ENCODE results near the gene PFKFB4. TPM values are rescaled to one million over a fixed set of nuclear protein-coding genes. Genes with fewer than 3 reads are reported as not detected.

The PFKFB4 gene
- total and polyA plus RNA-seq, 2 of the 8 experiments (the other 6 are each of a cell fraction or from before 2014, with no cell fraction given), result 10.7 to 20.1 TPM

GRCh38 chr3:48558493-48559134 lies 2.0 kb upstream of the PFKFB4 start:
- DNase-seq (ENCODE audit: low read depth in 1 of 2, low spot score in 2 of 2) (no peak), FAIRE-seq (no peak)
- Histone ChIP-seq H3K4me3 (ENCODE audit: extremely low read depth in 1 of 4, insufficient read depth in 2 of 4, low read depth in 3 of 4, low read length in 4 of 4) (no peak overlapping the region), H3K18ac (ENCODE audit: extremely low read depth, low read length) (no peak overlapping the region), H3K9ac (replicated peaks in 1 of 4; ENCODE audit: extremely low read depth in 1 of 4, low read depth in 3 of 4, low read length in 3 of 4) (no peak overlapping the region), H2BK20ac (ENCODE audit: low read length) (peak overlapping the region; percentile 86; the same call in 1 of the 2 replicates), H2BK15ac (ENCODE audit: low read length) (peak overlapping the region; percentile 88; the same call in 1 of the 2 replicates), H3K27me3 (replicated peaks in 1 of 4; ENCODE audit: control insufficient read depth in 3 of 4, extremely low read depth in 1 of 4, insufficient read depth in 3 of 4, low read length in 3 of 4) (no peaks in the 10 kb centered on the region), H3K4me1 (replicated peaks in 1 of 4; ENCODE audit: control insufficient read depth in 3 of 4, insufficient read depth in 4 of 4, low read length in 3 of 4) (peaks cover 4 to 41% (median 24%) of the 10 kb centered on the region in 4 experiments), H3K4me2 (ENCODE audit: insufficient read depth in 1 of 2, low read depth in 2 of 2, low read length in 2 of 2) (no peak overlapping the region), H4K8ac (ENCODE audit: extremely low read depth, insufficient read depth, low read length) (peak overlapping the region; percentile 4), H2AFZ (ENCODE audit: low read length) (no peak overlapping the region), H4K20me1 (replicated peaks in 1 of 2; ENCODE audit: control insufficient read depth in 1 of 2, insufficient read depth in 2 of 2, low read length in 2 of 2) (peaks cover 0 to 3% of the 10 kb centered on the region in 2 experiments), H2BK12ac (ENCODE audit: low read depth, low read length) (peak overlapping the region; percentile 99; the same call in 1 of the 2 replicates), H3K79me1 (ENCODE audit: low read depth, low read length) (peaks cover 10% of the 10 kb centered on the region), H3K27ac (ENCODE audit: low read depth, low read length) (no peak overlapping the region), H3K9me3 (ENCODE audit: insufficient read depth in 2 of 2, low read depth in 1 of 2, low read length in 1 of 2) (no peaks in the 10 kb centered on the region), H3K23ac (ENCODE audit: insufficient read length) (no peak overlapping the region), H3K79me2 (ENCODE audit: control insufficient read depth in 1 of 2, insufficient read depth in 2 of 2, low read length in 2 of 2) (peaks cover 0 to 20% of the 10 kb centered on the region in 2 experiments; a peak in 1 of 4 replicates), H4K5ac (ENCODE audit: insufficient read length, low read depth, low read length) (no peak overlapping the region), H3K36me3 (ENCODE audit: control insufficient read depth in 2 of 4, insufficient read depth in 4 of 4, low read length in 3 of 4) (no peaks in the 10 kb centered on the region), H2BK120ac (replicated peaks; ENCODE audit: low read depth, low read length) (no peak overlapping the region), H3K23me2 (ENCODE audit: low read depth, low read length) (peaks cover 2% of the 10 kb centered on the region; the same call in 1 of the 2 replicates), H3K56ac (replicated peaks; ENCODE audit: insufficient read length, low read depth, low read length) (no peak overlapping the region), H3K4ac (replicated peaks; ENCODE audit: insufficient read length, low read depth, low read length) (no peak overlapping the region), H2BK5ac (ENCODE audit: low read depth, low read length) (peak overlapping the region; percentile 31; the same call in 1 of the 2 replicates), H4K91ac (replicated peaks; ENCODE audit: insufficient read length, low read length) (peak overlapping the region; percentile 38), H2AK5ac (ENCODE audit: low read depth, low read length) (no peak overlapping the region), H3K14ac (ENCODE audit: insufficient read length) (no peak overlapping the region)
- TF ChIP-seq SAP30 (IDR thresholded peaks at IDR 0.05; ENCODE audit: insufficient read depth, insufficient replicate concordance, low read length) (no peak), TAF1 (IDR thresholded peaks at IDR 0.05; ENCODE audit: low read depth, low read length) (no peak), E2F6 (IDR thresholded peaks at IDR 0.05) (0 out of 2 replicates have a peak, but pooled peaks have one; percentile 14), POLR2AphosphoS5 (IDR thresholded peaks at IDR 0.05; ENCODE audit: low read depth, low read length) (no peak), JUN (IDR thresholded peaks at IDR 0.05; ENCODE audit: low read depth, low read length) (no peak), MAX (IDR thresholded peaks at IDR 0.05) (no peak; the same call in 1 of the 2 replicates)
- 79% methylated on average over 6 of the region's 6 CpGs; no CpG with 5 or more reads in 1 of the 2 experiments for WGBS, 2 experiments (ENCODE audit: extremely low coverage in 1 of 2, insufficient coverage in 1 of 2, insufficient read length in 1 of 2, insufficient replicate concordance in 2 of 2, low coverage in 1 of 2, low lambda C conversion rate in 2 of 2, missing lambda C conversion rate in 1 of 2)
- CTCF ChIA-PET (ENCODE audit: partially characterized antibody), result interaction anchor here (0.6 to 6.7 kb wide), 31 partner anchors 9 to 147 kb away, joined by 3 to 52 read pairs (median 5); partner anchors contain the start of gene SLC26A6
- POLR2A ChIA-PET (ENCODE audit: partially characterized antibody), result interaction anchor here (0.6 to 4.5 kb wide), 19 partner anchors 9 to 535 kb away, joined by 3 to 17 read pairs (median 4); partner anchors contain the start of genes ATRIP, CCDC51, CELSR3 and QRICH1

Measured in H1 (cell line).